Endothelial cell of umbilical vein (primary cell): ENCODE data around the gene CLEC16A.

Experiments
- CTCF ChIP-seq, 2 donors: IDR thresholded peaks; 1 replicate in 1 of 2; 2 replicates in 1 of 2; pipeline ENCODE4 v1.5.1; 2011; ENCODE audit warnings: low read length in 2 of 2, mild to moderate bottlenecking in 2 of 2, moderate library complexity in 2 of 2, control low read depth in 1 of 2, inconsistent platforms in 1 of 2, low read depth in 1 of 2; ENCODE audit not compliant: insufficient read depth in 1 of 2; ENCODE audit errors: extremely low read depth in 1 of 2
- JUN ChIP-seq: IDR thresholded peaks from 2 replicates; pipeline ENCODE4 v1.6.1; 2011; ENCODE audit warnings: borderline replicate concordance, low read depth; ENCODE audit not compliant: insufficient read length, insufficient read depth

- TF ChIP-seq JUN (no peak), CTCF (IDR thresholded peaks at IDR 0.05; ENCODE audit: extremely low read depth in 1 of 2, insufficient read depth in 1 of 2, low read depth in 1 of 2, low read length in 2 of 2) (no peak)
These were observed 102.7 kb downstream of the CLEC16A start for GRCh38 chr16:11047057-11047456.
